ENCODE results near the gene TBX4. TPM values are rescaled to one million over a fixed set of nuclear protein-coding genes. Genes with fewer than 3 reads are reported as not detected.

TBX4 gene
- not detected in 2 replicates for polyA plus RNA-seq

DNA sequence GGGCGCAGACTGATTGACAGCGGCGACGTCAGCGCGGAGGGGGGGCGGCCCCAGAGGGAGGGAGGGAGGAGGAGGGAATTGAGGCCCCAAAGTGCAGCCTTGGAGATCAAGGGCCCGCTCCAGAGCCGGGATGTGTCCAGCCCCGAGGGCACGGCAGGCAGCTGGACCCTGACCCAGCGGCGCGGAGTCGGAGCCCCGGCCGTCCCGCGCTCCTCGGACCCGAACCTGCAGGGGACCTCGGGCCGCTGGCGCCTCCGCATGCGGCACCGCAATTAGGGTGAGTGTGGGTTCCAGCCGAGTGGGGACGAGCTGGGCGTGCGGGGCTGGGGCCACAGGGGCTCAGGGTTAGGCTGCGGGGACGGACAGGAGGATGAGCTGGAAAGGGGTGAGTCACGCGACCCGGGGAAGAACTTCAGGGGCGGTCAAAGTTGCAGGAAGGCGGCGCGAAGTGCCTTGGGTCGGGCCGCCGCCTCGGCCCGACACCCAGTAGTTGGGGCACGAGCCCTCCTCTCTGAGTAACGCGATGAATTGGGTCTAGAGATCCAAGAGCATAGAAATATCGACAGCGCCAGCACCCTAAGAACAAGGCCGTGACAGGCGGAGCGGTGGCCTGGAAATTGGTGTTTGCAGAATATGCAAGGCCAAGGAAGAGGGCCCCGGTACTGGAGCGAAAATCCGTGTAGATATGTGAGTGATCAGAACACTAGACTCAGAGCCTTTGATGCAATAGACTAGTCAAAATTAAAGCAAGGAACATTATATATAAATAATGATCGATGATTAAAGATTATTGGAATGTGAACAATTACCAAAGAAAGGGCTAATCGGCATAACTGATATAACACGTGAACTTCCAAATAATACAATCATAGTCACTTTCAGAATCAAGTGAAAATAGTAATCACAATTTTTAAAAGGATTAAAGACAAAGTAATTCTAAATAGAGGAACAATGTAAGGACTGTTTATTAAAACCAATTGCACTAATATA lies at the start of gene TBX4:
Gene TBX4 (plus strand): TSS at position 122 of the 990 bp plus-strand sequence. CDS start 4,069 bp downstream, outside the sequence.

Other genes with a start within 250 kb of the TBX4 start
- not detected in 2 replicates for gene TBX2, start 52.6 kb upstream of the TBX4 start, polyA plus RNA-seq
- gene NACA2, start 138.8 kb downstream of the TBX4 start, polyA plus RNA-seq, result 0.53 TPM in 1 of 2 replicates, not detected in the other